Bronchial epithelial cell (primary cell): ENCODE data around the gene ALOX5. TPM values are rescaled to one million over a fixed set of nuclear protein-coding genes. Genes with fewer than 3 reads are reported as not detected.

Experiments used
- DNase-seq: peaks from one replicate; pipeline ENCODE4 v3.0.0-alpha.2; 2010; ENCODE audit warnings: low read depth
- FAIRE-seq: peaks from 2 replicates; lab custom pipeline; 2011; peaks lifted over from hg19 to GRCh38; lab: Jason Lieb, UNC
- H3K27me3 ChIP-seq: 2 replicates; pipeline ENCODE4 v1.5.1; 2011; ENCODE audit warnings: low read length; ENCODE audit not compliant: control insufficient read depth, insufficient read depth
- H3K36me3 ChIP-seq: 2 replicates; pipeline ENCODE4 v1.5.1; 2011; ENCODE audit warnings: low read length; ENCODE audit not compliant: control insufficient read depth, insufficient read depth
- H3K4me3 ChIP-seq: 2 replicates; pipeline ENCODE4 v1.5.1; 2011; ENCODE audit warnings: mild to moderate bottlenecking, low read depth, low read length, control low read depth
- total RNA-seq: library from RNA; depleted of rRNA; stranded (reverse); fragments of >200 nt; gene quantifications from 2 replicates; pipeline ENCODE4 v1.2.1, GENCODE V29; 2014
- TF ChIP-seq, protein P1 (sequence below): IDR thresholded peaks from 2 replicates; pipeline ENCODE4 v1.5.1; 2011; ENCODE audit warnings: mild to moderate bottlenecking, moderate library complexity, low read length, control low read depth, inconsistent platforms; ENCODE audit not compliant: insufficient read depth, severe bottlenecking

Gene ALOX5
- total RNA-seq, 1 donor from 2014 or later, result 0.26 TPM

DNA sequence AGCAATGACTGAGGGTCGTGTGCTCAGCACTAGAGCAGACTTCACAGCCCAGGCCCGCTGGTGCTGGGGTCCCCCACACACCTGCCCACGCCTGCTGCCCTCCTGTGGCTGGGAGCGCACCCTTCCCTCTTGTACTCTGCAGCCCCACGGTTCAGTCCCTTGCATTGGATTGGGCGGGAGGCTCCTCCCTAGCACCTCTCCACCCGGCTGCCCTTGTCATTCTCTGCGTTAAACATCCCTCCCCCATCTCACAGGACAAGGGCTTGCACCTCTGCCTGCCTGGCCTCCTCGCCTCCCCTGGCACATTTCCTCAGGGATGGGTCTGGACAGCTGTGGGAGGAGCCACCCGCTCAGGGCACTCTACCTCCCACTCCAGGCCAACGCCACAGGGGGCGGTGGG, 68.6 kb downstream of the ALOX5 start:
- FAIRE-seq, result no peak
- H3K27me3 ChIP-seq, result no peaks in the 10 kb centered on the region
- TF ChIP-seq, protein P1, sequence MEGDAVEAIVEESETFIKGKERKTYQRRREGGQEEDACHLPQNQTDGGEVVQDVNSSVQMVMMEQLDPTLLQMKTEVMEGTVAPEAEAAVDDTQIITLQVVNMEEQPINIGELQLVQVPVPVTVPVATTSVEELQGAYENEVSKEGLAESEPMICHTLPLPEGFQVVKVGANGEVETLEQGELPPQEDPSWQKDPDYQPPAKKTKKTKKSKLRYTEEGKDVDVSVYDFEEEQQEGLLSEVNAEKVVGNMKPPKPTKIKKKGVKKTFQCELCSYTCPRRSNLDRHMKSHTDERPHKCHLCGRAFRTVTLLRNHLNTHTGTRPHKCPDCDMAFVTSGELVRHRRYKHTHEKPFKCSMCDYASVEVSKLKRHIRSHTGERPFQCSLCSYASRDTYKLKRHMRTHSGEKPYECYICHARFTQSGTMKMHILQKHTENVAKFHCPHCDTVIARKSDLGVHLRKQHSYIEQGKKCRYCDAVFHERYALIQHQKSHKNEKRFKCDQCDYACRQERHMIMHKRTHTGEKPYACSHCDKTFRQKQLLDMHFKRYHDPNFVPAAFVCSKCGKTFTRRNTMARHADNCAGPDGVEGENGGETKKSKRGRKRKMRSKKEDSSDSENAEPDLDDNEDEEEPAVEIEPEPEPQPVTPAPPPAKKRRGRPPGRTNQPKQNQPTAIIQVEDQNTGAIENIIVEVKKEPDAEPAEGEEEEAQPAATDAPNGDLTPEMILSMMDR, result no peak

GRCh38 chr10:45443101-45444009, 69.3 kb downstream of the ALOX5 start:
- Histone ChIP-seq H3K36me3 (no peaks in the 10 kb centered on the region), H3K27me3 (no peaks in the 10 kb centered on the region), H3K4me3 (no peak overlapping the region)
- FAIRE-seq (no peak), DNase-seq (no peak)
- TF ChIP-seq, protein P1, result no peak

More for the DNA sequence above, 68.6 kb downstream of the ALOX5 start:
- Histone ChIP-seq H3K36me3 (no peaks in the 10 kb centered on the region), H3K4me3 (no peak overlapping the region)
- no peak for DNase-seq

- TF ChIP-seq, protein P1, result no peak
- FAIRE-seq (no peak), DNase-seq (no peak)
- Histone ChIP-seq H3K36me3 (no peaks in the 10 kb centered on the region), H3K4me3 (no peak overlapping the region), H3K27me3 (no peaks in the 10 kb centered on the region)
These were observed 70.0 kb downstream of the ALOX5 start for GRCh38 chr10:45444022-45444421.

- Histone ChIP-seq H3K4me3 (no peak overlapping the region), H3K36me3 (no peaks in the 10 kb centered on the region), H3K27me3 (no peaks in the 10 kb centered on the region)
- FAIRE-seq, result no peak
- TF ChIP-seq, protein P1, result no peak
- no peak for DNase-seq
These were observed 71.2 kb downstream of the ALOX5 start for GRCh38 chr10:45444976-45445898.

GRCh38 chr10:45446858-45447257, 72.8 kb downstream of the ALOX5 start:
- Histone ChIP-seq H3K36me3 (no peaks in the 10 kb centered on the region), H3K27me3 (no peaks in the 10 kb centered on the region), H3K4me3 (no peak overlapping the region)
- TF ChIP-seq, protein P1, result no peak
- FAIRE-seq, result no peak
- DNase-seq, result no peak
